SK-N-SH treated with all-trans-retinoic acid at 6 μM for 48 hours (cell line): Measurements from ENCODE around the gene NTSR2.

Experiments
- ATAC-seq: fragments of 200-7000 bp; cut with Tn5 transposase; 3 replicates; pipeline ENCODE4 v1.9.1; 2020; ENCODE audit warnings: mild to moderate bottlenecking, moderate library complexity
- ARNTL ChIP-seq: fragments of 450-650 bp; formaldehyde crosslinking; IDR thresholded peaks from 2 replicates; pipeline ENCODE4 v1.5.0; 2020; ENCODE audit warnings: low read depth, mild to moderate bottlenecking, moderate library complexity, borderline replicate concordance
- CREB5 ChIP-seq: fragments of 250-450 bp; sonication (Bioruptor Pico); IDR thresholded peaks from 2 replicates; pipeline ENCODE4 v1.5.1; 2020; ENCODE audit warnings: low read depth, mild to moderate bottlenecking, moderate library complexity
- CSDC2 ChIP-seq: fragments of 250-450 bp; sonication (Bioruptor Pico); IDR thresholded peaks from 2 replicates; pipeline ENCODE4 v1.5.0; 2020; ENCODE audit warnings: mild to moderate bottlenecking, moderate library complexity
- OSR1 ChIP-seq: fragments of 250-450 bp; sonication (Bioruptor Pico); IDR thresholded peaks from 2 replicates; pipeline ENCODE4 v1.8.0; 2022; ENCODE audit warnings: moderate library complexity, mild to moderate bottlenecking, inconsistent platforms
- POU6F1 ChIP-seq: fragments of 250-450 bp; sonication (Bioruptor Pico); IDR thresholded peaks from 2 replicates; pipeline ENCODE4 v1.8.0; 2021; ENCODE audit warnings: low read depth, mild to moderate bottlenecking, moderate library complexity, borderline replicate concordance
- RARB ChIP-seq: fragments of 250-450 bp; sonication (Bioruptor Pico); IDR thresholded peaks from 2 replicates; pipeline ENCODE4 v1.8.0; 2021; ENCODE audit warnings: mild to moderate bottlenecking, moderate library complexity
- SNAI2 ChIP-seq: fragments of 250-450 bp; sonication (Bioruptor Pico); IDR thresholded peaks from 2 replicates; pipeline ENCODE4 v1.5.0; 2020; ENCODE audit warnings: mild to moderate bottlenecking, moderate library complexity
- TCF4 ChIP-seq: fragments of 250-450 bp; sonication (Bioruptor Pico); IDR thresholded peaks from 2 replicates; pipeline ENCODE4 v1.8.0; 2021; ENCODE audit warnings: mild to moderate bottlenecking, moderate library complexity, borderline replicate concordance
- TOX ChIP-seq: fragments of 250-450 bp; sonication (Bioruptor Pico); IDR thresholded peaks from 2 replicates; pipeline ENCODE4 v1.8.0; 2021; ENCODE audit warnings: mild to moderate bottlenecking, moderate library complexity, borderline replicate concordance
- ZC3H10 ChIP-seq: fragments of 250-450 bp; sonication (Bioruptor Pico); IDR thresholded peaks from 2 replicates; pipeline ENCODE4 v1.5.1; 2021; ENCODE audit warnings: mild to moderate bottlenecking, moderate library complexity
- ZFP3 ChIP-seq: fragments of 250-450 bp; sonication (Bioruptor Pico); IDR thresholded peaks from 2 replicates; pipeline ENCODE4 v1.5.0; 2020; ENCODE audit warnings: mild to moderate bottlenecking, moderate library complexity
- ZFP30 ChIP-seq: fragments of 450-650 bp; formaldehyde crosslinking; IDR thresholded peaks from 2 replicates; pipeline ENCODE4 v1.5.0; 2022; ENCODE audit warnings: mild to moderate bottlenecking, moderate library complexity
- ZNF565 ChIP-seq: fragments of 450-650 bp; formaldehyde crosslinking; conservative IDR thresholded peaks from 2 replicates; pipeline ENCODE4 v1.5.0; 2020; ENCODE audit warnings: low read depth, mild to moderate bottlenecking, moderate library complexity
- ZNF8 ChIP-seq: fragments of 450-650 bp; formaldehyde crosslinking; IDR thresholded peaks from 2 replicates; pipeline ENCODE4 v1.5.0; 2020; ENCODE audit warnings: mild to moderate bottlenecking, moderate library complexity
- TF ChIP-seq, protein P1 (sequence below): fragments of 250-450 bp; sonication (Bioruptor Pico); IDR thresholded peaks from 2 replicates; pipeline ENCODE4 v1.5.1; 2021; ENCODE audit warnings: mild to moderate bottlenecking, moderate library complexity
- TF ChIP-seq, protein P2 (sequence below): fragments of 250-450 bp; sonication (Bioruptor Pico); IDR thresholded peaks from 2 replicates; pipeline ENCODE4 v1.8.0; 2020; ENCODE audit warnings: mild to moderate bottlenecking, moderate library complexity, borderline replicate concordance
- TF ChIP-seq, protein P3 (sequence below): fragments of 250-450 bp; sonication (Bioruptor Pico); IDR thresholded peaks from 2 replicates; pipeline ENCODE4 v1.5.0; 2020; ENCODE audit warnings: mild to moderate bottlenecking, moderate library complexity

Gene NTSR2

DNA sequence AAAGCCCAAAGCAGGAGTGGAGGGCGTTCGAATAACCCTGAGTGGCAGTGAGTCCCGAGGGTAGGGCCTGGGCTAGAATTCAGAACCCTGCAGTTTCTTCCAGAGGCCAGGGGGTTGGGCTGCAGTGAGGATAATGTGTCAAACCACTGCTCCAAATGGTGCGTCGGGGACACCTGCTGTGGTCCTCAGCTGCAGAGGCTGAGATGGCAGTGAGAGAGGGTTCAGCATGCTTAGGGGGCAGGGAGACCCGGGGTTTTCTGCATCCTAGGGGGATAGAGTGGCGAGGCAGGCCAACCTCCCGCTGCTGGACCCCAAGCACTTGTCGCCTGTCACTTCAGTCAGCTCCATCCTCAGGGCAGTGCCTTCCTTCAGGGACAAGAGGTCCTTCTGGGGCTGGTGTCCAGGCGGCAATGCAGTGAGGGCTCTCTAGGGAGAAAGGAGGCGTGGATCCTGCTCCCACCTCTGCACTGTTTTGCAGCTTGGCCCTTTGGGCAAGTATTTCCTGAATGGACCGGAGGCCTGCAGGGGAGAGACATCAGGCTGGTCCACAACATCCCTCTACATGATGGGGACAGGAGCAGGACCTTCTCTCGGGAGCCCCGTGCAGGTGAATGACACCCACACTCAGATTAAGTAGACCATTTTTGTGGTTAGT is 8.4 kb upstream of the NTSR2 start (continued):
- TF ChIP-seq, protein P1, sequence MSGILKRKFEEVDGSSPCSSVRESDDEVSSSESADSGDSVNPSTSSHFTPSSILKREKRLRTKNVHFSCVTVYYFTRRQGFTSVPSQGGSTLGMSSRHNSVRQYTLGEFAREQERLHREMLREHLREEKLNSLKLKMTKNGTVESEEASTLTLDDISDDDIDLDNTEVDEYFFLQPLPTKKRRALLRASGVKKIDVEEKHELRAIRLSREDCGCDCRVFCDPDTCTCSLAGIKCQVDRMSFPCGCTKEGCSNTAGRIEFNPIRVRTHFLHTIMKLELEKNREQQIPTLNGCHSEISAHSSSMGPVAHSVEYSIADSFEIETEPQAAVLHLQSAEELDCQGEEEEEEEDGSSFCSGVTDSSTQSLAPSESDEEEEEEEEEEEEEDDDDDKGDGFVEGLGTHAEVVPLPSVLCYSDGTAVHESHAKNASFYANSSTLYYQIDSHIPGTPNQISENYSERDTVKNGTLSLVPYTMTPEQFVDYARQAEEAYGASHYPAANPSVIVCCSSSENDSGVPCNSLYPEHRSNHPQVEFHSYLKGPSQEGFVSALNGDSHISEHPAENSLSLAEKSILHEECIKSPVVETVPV (CRISPR knock-in tag): no peak
- TF ChIP-seq, protein P2, sequence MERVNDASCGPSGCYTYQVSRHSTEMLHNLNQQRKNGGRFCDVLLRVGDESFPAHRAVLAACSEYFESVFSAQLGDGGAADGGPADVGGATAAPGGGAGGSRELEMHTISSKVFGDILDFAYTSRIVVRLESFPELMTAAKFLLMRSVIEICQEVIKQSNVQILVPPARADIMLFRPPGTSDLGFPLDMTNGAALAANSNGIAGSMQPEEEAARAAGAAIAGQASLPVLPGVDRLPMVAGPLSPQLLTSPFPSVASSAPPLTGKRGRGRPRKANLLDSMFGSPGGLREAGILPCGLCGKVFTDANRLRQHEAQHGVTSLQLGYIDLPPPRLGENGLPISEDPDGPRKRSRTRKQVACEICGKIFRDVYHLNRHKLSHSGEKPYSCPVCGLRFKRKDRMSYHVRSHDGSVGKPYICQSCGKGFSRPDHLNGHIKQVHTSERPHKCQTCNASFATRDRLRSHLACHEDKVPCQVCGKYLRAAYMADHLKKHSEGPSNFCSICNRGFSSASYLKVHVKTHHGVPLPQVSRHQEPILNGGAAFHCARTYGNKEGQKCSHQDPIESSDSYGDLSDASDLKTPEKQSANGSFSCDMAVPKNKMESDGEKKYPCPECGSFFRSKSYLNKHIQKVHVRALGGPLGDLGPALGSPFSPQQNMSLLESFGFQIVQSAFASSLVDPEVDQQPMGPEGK (CRISPR knock-in tag): no peak
- TF ChIP-seq SNAI2 (CRISPR knock-in tag): no peak
- no peak for TF ChIP-seq ZFP3 (CRISPR knock-in tag)

DNA sequence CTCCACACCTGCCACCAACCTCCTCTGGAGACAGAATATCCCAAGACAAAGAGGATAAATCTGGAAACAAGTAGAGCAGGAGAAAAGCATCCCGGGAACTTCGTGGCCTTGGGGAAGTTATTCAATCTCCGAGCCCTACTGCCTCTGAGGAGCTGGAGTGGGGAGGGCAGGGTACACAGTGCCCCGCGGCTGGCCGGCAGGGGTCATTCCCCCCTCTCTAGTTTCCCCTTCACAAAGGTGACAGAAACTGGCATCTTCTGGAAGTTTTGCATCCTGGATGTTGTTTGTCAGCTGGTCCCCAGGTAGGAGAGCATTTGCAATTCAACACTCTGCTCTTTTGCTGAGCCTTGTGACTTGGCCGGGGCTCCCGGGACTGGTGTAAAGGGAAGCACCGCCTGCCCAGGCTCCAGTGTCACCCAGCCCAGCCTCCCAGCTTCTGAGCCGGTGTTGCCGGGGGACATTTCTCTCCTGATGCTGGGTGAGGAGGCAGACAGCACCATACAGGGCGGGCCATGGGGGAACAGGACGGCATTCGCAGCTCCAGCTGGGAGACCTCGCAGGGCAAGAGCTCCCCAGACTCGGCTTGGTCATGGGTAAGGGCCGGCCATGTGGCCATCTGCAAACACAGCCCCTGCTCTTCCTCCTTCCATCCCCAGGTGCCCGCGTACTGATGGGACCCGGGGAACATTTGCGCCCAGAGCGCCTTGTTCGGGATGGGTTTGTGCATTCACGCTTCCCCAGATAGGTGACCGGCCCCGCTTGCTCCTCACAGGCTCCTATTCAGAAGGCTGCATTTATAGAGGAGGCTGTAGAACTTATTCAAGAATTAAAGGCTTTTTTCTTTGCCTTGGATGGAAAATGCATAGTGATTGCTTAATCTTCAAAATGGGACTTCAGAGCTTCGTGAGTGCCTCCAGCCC is 7.4 kb upstream of the NTSR2 start:
- ATAC-seq: no peak
- TF ChIP-seq ZFP30 (CRISPR knock-in tag) (no peak), ZNF8 (CRISPR knock-in tag) (no peak), ZNF565 (CRISPR knock-in tag) (no peak), ARNTL (CRISPR knock-in tag) (no peak), TOX (CRISPR knock-in tag) (no peak), TCF4 (CRISPR knock-in tag) (no peak), OSR1 (CRISPR knock-in tag) (no peak), POU6F1 (CRISPR knock-in tag) (no peak), CREB5 (no peak), RARB (CRISPR knock-in tag) (no peak), ZC3H10 (CRISPR knock-in tag) (no peak), ZFP3 (CRISPR knock-in tag) (no peak), CSDC2 (CRISPR knock-in tag) (no peak)
- TF ChIP-seq, protein P3, sequence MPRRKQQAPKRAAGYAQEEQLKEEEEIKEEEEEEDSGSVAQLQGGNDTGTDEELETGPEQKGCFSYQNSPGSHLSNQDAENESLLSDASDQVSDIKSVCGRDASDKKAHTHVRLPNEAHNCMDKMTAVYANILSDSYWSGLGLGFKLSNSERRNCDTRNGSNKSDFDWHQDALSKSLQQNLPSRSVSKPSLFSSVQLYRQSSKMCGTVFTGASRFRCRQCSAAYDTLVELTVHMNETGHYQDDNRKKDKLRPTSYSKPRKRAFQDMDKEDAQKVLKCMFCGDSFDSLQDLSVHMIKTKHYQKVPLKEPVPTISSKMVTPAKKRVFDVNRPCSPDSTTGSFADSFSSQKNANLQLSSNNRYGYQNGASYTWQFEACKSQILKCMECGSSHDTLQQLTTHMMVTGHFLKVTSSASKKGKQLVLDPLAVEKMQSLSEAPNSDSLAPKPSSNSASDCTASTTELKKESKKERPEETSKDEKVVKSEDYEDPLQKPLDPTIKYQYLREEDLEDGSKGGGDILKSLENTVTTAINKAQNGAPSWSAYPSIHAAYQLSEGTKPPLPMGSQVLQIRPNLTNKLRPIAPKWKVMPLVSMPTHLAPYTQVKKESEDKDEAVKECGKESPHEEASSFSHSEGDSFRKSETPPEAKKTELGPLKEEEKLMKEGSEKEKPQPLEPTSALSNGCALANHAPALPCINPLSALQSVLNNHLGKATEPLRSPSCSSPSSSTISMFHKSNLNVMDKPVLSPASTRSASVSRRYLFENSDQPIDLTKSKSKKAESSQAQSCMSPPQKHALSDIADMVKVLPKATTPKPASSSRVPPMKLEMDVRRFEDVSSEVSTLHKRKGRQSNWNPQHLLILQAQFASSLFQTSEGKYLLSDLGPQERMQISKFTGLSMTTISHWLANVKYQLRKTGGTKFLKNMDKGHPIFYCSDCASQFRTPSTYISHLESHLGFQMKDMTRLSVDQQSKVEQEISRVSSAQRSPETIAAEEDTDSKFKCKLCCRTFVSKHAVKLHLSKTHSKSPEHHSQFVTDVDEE (CRISPR knock-in tag): no peak
- TF ChIP-seq, protein P1 (CRISPR knock-in tag): no peak
- TF ChIP-seq, protein P2 (CRISPR knock-in tag): no peak
